Stimulated activated CD8-positive, alpha-beta memory T cell treated with anti-CD3 and anti-CD28 coated beads, Interleukin-12 subunit alpha, Interleukin-12 subunit beta, amount 100 ng/mL, for 24 hours (primary cell): ENCODE results near the gene SAA4.
"Not testable (repeated sequence)": the region's sequence is repeated elsewhere in the genome, so short reads cannot be mapped to it uniquely, and the experiment has no call there.

ENCODE experiments used
- DNase-seq: peaks from one replicate; pipeline ENCODE4 v3.0.0-alpha.2; 2020; ENCODE audit errors: extremely low read depth

Gene SAA4

GRCh38 chr11:18189476-18190245 is 46.9 kb downstream of the SAA4 start:
- not testable (repeated sequence) for DNase-seq

- no peak for DNase-seq
These were observed 47.8 kb downstream of the SAA4 start for GRCh38 chr11:18188796-18189195.
